ENCODE measurements around the gene ANKS6.

Gene ANKS6

DNA sequence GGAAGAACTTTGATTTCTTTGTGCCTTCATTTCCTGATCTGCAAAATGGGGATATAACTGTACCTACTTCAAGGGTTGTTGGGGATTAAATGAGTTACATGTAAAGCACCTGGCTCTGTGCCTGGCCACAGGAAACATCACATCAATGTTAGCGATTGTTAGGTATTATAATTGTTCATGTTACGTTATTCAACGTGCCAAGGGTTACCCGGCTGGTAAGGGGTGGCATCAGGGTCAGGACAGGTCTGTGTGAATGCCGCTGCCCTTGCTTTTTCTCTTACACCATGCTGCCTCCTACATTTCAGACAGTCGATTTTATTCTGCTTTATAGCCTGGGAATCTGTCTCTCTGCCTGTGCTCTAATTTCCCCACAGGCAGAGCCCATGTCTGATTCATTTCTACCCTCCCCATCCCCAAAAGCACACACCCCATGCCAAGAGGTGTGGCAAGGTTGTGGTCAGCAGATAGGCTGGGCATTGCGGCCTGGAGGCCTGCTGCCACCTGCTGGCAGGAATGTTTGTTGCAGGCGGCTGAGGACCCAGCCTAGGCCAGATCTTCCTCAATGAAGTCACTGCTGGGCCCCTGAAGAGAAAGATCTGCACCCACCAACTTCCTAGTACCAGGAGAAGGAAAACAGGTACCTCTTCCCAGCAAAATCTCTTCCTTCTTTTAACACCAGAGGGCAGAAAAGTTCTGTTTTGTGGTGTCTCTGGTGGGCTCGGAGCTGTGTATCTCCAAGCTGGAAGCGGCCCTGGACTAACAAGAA, 5.3 kb downstream of the ANKS6 start:
- no peak for DNase-seq

DNA sequence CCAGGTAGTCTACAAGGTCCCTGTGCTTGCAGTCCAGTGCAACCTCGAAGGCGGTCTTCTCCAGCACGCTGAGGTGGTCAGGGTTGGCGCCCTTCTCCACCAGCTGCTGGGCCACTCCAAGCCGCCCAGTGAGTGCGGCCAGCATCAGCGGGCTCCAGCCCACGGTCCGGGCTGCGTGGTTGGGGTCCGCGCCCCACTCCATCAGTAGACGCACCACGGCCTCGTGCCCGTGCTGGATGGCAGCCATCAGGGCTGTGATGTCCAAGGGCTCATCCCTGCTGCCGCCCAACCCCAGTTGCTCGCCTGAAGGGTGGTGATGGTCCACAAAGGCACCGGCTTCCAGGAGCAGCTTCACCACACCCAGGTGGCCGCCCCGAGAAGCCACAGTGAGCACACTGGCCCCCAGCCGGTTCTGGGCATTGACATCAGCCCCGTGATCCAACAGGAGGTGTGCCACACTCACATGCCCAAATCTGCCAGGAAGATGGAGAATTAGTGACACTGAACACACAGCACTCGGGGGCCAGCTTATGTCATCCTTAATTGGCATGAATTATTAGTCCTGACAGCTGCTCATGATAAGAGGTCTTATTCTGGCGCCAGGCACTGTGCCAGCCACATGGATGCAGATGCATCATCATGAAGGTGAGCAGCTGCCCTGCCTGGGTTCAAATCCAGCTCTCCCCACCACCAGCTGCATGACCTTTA, 6.1 kb downstream of the ANKS6 start:
- DNase-seq, result no peak

DNA sequence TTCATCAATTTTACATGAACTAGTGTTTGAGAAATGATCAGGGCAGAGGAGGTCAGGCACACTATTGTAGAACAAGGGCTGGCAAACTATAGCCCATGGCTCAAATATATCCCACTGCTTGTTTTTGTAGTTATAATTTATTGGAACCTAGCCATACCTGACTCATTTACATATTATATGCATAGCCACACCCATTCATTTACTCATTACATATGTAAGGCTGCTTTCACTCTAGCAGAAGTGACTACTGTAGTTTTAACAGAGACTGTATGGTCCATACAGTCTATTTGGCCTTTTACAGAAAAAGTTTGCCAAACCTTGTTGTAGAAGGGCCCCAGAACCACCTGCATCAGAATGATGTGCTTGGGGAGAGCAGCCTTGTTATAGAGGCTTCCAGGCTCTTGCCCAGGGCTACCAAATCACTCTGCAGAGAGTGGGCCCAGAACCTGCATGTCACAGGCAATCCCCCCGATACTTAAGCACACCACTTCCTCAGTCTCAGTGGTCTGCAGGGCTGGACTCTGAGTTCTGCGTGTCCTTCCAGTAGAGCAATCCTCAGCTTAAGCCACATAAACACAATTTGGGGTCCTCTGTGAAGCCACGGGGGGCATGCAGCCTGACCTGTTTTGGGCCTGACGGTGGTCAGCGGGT, 6.7 kb downstream of the ANKS6 start:
- DNase-seq, result no peak

DNA sequence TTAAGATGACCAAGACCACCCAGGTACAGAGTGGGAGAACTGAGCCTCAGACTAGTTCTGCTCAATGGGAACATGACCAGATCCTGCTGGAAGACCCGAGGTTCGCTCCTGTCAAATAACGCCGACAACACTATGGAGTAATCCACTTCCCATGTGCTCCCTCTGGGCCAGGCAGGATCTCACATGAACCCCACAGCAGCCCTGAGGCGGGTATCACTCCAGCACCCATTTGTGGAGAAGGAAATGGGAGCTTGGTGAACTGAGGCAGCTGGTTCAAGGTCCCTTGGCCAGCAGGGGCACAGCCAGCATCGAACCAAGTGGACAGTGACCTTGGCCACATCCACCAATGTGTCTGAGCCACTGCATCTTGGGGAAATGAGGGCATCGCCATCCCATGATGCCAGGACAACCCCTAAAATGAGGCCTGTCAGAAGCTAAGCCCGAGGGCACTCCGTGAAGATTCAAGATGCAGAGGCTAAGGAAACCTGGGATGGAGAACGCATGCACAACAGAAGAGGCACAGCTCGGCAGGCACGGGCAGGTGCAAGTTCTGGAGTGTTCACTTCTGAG, 8.5 kb downstream of the ANKS6 start:
- DNase-seq, result no peak

DNA sequence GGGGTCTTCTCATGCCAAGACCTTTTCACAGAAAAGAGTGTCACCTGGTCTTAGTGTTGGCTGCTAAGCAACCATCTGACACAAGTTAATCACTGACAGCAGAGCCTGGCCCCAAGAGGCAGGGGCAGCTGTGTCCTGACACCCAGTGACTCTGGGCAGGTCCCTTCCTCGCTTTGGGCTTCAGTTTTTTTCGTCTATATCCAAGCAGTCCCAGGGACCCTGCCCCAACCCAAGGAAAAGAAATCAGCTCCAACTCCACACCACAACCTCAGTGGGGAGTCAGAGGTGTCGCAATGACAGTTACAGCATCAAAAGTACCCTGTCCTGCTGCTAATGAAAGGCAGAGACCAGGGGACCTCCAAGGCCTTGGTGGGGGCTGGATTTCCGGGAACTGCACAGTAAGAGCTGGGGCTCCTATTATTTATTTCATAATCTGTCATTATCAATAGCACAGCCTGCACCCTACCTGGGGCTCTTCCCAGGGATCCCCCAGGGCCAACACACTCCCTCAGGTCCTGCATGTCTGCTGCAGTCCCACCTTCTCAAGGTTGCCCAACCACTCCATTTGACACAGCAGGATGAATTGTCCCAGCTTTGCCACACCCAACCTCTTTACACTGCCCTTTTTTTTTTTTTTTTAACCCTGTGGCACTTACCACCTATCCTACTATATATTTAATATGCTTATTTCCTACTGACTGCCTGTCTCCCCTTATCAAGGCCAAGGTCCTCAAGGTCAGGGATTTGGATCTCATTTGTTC, 9.4 kb downstream of the ANKS6 start:
- DNase-seq, result no peak

DNA sequence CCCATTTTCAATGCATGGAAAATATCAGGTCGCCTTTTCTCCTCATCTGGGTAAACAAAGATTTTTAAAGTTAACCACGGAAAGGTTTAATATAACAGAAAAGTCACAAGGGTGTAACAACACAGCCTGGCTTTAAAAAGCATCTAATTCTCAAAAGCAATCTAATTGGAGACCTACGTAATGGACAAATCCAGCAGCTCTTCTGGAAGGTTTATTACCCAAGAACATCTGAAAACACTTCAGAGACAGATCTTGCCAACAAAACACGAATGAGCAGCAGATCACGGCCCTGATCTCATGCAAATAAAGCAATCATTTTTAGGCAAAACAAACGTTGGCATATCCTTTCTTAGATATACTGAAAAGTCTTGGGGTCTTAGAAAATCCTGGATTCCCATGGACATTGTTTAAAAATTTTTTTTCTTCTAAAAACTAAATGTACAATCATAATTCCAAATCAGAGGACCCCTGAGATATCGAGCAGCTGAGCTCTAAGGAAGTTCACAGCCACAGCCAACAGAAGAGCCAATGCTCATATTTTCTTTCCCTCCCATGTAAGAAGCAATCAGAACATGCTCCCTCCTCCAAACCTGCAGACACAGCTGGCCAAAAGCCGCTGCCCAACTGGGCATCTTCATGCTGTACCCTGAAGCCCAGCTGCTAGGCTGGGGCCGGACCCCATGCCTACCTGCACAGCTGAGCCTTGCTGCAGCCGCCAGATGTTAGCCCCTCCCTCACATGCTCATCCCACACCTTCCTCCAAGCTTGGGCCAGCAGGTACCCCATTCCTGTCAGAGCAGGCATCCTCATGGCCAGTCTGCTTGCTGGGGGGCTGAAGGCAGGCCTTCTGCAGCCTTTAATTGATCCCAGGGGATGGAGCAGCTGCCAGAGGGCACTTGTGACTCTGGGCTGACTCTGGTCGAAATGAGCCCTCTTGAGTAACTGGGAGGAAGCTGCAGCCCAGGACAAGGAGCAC, 11.2 kb downstream of the ANKS6 start:
- DNase-seq, result no peak

DNA sequence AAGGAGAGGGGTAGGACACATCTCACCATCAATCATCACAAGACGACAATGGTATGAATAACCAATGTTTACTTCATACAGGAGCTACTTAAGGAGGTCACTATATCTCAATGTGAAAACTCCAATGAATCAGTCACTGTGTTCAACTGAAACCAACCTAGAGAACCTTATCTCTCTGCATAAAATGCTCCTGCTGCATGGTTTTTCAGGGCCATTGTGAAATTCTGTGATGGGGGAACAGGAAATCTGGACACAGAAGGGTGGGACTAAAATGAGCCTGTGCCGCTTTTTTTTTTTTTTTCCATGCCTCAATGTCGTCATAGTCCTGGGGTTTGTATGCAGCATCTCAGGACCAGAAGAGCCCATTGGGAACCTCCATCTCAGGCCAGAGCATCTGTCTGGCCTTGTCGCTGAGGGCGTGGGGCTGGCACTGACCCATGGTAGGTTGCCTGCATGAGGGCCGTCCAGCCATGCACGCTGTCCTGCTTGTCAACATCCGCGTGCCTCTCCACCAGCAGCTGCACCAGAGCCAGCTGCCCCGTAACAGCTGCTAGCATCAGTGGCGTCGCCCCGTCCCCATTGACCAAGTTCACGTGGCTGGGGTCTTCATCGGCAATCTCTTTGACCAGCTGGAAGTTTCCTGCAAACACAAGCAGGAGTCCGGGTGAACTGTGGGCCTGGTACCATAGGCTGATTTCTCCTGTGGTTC, 12.7 kb downstream of the ANKS6 start:
- no peak for DNase-seq

DNA sequence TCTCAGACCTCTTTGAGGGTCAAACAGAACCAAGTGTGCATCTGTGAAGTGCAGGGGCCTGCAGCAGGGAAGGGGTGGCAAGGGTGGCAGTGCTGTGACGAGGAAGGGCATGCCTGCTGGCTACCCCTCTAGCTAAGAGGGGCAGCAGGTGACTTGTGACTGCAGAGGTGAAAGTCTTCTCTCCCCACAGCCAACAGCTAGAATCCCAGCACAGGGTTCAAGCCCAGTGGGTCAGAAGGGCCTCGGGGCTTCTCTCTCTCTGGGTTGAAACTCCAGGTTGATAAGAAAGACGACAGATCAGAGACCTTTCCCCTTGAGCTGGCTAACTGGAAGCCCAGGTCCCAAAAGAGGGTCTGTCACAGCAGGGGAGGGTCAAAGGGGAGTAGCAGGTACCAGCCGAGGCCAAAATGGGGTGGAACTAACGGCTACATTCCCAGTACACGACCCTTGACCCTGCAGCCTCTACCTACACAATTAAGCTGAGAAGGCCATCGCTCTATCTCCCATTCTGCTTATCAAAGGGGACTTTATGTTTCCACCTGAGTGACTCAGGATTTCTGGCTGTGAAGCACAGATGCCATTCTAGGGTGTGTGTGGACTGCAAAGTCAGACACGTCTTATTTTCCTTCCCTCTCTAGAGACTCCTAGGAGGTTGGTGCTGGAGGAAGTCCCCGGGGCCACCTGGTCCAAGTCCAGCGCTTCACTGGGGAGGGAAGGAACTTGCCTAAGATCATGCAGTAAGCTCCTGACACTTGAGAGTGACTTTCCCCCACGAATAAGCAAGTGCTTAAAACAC, 14.6 kb downstream of the ANKS6 start:
- DNase-seq, result no peak

DNA sequence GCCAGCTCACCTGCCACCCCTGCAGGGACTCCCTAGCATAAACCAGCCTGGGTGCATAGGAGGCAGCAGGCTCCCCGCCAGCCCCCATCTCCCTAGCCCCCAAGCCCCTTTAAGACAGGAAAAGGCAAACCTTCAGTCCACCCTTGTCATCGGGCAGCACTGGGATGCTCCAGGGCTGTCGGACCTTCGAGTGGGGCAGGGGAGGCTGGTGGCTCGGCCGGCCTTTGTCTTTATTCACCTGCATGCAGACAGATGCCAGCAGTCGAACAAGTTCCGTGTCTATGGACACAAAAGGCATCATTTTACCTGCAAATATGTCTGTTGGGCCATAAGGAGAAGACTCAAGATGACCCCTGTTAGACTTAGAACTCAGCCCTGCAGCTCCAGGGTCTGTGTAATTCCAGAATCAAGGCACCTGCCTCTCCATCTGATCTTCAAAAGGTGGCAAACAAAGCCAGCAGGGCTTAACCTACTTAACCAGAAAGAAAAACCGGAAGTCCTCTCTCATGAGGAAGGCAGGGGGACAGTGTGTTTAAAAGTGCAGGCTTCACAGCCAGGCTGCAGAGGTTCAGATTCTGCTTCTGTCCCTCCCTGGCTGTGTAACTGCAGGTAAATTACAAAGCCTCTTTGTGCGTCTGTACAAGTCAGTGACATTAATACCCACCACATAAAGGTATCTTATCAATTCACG, 16.2 kb downstream of the ANKS6 start:
- no peak for DNase-seq

DNA sequence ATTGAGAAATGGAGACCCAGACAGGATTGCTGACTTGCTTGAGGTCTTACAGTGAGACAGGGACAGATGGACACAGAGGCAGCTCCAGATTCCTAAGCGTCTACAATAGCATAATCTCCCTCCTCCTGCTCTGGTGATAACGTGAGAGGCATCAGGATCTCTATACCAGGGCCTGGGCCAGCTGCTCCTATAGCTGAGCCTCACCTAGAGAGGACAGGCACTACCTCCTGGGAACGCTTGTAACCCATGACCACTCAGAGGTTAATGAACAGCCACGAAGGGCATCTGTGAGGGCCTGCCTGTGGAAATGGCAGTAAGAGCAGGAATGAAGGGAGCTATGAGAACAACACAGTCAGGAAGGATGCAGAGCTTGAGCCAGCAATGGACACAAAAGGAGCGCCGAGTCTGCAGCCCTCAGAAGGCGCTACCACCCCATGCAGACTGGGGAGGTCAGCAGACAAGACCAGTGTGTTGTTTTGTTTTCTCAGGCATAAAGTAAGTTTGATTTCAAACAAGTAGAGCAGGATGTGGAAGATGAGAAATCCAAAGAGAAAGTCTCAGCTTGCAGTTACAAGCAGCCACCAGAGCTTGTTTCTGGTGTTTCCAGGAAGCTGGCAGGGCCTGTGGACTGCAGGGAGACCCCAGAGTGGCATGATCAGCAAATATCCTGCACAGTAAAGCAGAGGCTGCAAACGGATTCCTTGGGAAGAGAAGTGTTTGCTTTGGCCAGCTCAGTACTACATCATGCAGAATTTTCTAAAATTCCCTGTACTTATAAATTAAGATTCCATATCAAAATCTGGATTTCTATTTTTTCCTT, 17.4 kb downstream of the ANKS6 start:
- DNase-seq, result no peak

DNA sequence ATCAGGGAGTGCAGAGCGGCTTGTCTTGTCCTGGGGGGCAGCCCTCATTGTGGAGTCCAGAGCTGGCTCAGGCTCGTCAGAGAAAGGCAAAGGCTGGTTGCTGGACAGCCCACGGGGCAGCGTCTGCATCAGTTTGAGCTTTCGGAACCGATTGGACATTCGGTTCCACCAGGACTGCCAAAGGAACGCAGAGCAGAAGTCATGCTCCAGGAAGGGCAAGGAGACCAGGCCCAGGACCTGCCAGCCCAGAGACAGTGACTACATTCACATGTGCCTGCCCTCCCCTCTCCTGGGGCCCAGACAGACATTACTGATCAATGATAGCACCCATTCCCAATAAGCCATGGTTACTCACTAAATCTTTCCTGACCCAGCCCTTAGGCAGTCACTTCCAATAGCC, 18.1 kb downstream of the ANKS6 start:
- DNase-seq, result no peak

DNA sequence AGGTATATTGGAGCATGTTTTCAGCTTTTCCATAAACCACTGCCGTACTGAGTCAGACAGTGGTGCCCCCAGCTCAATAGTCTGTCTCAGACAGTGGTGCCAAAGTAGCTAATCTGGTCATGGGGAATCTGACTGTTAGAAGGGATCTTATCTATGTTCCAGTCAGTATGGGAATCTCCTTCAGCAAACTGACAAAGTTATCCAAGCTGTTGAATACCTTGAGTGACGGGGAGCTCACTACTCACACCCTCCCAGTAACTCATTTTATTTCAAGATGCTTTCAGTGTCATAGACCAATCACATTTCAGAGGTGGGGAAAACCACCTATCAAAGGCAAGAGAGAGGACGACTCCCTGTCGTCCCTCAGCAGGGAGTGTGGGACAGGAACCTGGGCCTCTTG, 18.7 kb downstream of the ANKS6 start:
- DNase-seq, result no peak

DNA sequence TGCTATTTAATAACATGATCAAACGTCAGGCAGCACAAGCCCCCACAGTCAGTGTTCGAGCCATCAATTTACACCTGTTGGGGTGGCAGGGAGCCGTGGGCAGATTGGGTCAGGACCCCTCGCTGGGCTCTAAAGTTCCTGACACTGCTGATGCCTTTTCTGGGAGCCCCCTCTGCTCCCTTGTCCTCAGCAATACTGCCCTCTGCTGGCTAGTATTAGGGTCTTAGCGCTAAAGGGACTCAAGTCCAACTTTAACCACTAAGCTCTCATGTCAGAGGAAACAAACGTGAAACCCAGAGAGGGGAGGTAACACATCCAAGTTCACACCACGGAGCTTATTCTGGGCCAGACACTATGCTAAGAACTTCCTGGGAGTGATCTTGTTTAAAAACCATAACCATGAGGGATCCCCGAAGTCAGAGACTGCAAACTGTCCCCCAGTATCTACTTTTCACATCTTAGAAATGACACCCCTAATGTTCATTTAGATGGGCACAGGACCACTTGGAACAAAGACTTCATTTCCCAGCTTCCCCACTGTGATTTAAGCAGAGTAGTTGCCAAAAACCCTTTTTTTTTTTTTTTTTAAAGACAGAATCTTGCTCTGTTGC, 20.4 kb downstream of the ANKS6 start:
- peak; percentile 39 for DNase-seq

DNA sequence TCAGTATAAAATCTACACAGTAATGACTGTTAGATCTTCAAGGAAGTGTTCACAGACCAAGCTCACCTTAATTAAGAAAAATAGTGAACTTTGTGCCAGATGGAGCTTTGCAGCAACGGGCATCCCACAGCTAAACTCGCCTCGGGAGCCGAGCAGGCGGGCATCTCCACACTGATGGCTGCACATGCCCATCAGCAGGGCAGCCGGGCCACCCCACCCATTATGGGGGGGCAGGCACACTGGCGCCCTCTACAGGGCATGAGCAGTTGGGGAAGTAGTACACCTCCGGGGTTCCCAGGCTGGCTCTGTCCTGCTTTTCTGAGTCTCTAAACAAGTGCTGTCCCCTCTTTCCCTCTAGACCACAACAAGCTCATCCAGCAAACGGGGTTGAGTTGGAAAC, 21.6 kb downstream of the ANKS6 start:
- no peak for DNase-seq

DNA sequence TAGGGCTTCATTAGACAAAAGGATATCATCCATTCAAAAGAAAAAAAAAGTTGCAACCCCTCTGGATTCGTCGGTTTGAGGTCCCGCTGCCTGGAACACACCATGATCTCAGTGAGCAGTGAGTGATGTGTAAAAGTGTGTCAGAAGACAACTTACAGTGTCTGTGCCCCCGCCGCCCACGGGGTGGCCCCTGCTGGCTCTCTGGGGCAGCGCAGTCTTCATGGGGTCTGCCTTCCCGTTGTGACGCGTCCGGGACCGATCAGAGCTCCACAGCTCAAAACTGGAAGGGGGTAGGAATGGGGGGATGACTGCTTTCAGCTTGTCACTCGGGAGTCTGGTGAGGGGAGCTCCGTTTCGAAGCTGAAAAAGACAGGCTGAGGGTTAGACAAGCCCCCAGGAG, 22.6 kb downstream of the ANKS6 start:
- DNase-seq, result no peak

DNA sequence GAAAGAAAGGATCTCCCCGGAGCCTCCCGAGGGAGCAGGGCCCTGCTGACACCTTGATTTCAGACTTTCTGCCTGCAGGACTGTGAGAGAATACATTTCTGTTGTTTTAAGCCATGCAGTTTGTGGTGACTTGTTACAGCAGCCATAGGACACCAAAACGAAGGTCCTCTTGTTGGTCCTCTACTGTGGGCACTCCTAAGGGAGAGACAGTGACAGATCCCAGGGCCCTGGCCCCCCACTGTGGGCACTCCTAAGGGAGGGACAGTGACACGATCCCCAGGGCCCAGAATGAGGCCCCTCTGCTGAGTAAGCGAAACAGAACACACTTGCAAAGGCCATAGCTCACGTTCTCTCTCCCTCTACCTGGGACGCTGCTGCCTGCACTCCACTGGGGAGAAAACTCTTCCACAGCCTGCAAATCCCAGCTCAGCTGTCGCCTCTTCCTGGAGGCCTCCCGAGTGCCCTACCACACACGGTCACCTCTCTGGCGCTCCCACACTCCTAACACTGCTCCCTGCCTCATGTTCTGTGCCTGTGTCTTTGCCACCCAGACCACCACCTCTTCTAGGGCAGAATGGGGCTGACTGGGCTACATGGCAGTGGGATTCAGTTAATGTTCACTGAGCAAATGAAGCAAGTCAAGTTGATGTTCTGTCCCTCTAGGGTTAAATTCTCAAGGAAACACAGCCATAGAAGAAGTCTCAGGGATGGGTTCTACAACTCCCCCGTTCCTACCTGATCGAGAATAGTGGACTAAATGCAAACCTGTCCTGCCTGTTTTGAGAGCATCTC, 23.8 kb downstream of the ANKS6 start:
- DNase-seq, result no peak

DNA sequence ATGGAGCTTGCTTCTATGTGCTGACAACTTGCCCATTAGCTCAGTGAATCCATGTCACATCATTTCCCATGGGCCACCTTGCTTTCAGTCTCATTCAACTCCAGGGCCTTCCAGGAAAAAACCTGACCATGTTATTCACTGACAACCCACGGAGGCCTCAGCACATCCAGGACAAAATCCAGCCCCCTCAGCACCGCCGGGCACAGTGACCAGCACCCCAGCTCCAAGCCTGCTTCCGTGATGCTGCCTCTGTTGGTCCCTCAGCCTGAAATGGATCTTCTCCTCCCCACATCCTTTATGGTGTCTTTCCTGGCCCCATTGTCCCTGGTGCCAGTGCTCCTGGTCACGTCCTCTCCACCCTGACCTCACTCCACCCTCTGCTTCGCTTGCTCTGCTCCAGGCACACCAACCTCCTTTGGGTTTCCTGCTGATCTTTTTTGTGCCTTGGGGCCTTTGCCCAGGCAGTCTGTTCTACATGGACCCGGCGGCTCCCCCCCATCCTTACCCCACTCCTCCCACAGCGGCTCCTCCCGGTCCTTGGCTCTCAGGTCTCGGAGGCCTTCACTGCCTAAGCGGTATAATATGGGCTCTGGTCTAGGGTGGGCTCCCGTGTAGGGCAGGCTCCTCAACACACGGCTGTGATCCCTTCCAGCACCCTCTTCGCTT, 25.0 kb downstream of the ANKS6 start:
- DNase-seq, result no peak
